Mammary epithelial cell (primary cell): Measurements from ENCODE around the gene ODC1.

Source experiments
- EZH2 ChIP-seq: IDR thresholded peaks from 2 replicates; pipeline ENCODE4 v1.6.1; 2012; ENCODE audit warnings: low read length, inconsistent platforms, borderline replicate concordance
- TF ChIP-seq, protein P1 (sequence below), 2 donors: IDR thresholded peaks in 1 of 2; conservative IDR thresholded peaks in 1 of 2; 2 replicates each; pipeline ENCODE4 v1.5.1; 2011 to 2012; ENCODE audit warnings: inconsistent platforms in 2 of 2, low read length in 2 of 2, mild to moderate bottlenecking in 2 of 2, control low read depth in 1 of 2, low read depth in 1 of 2; ENCODE audit not compliant: insufficient read depth in 1 of 2; ENCODE audit errors: extremely low read depth in 1 of 2

DNA sequence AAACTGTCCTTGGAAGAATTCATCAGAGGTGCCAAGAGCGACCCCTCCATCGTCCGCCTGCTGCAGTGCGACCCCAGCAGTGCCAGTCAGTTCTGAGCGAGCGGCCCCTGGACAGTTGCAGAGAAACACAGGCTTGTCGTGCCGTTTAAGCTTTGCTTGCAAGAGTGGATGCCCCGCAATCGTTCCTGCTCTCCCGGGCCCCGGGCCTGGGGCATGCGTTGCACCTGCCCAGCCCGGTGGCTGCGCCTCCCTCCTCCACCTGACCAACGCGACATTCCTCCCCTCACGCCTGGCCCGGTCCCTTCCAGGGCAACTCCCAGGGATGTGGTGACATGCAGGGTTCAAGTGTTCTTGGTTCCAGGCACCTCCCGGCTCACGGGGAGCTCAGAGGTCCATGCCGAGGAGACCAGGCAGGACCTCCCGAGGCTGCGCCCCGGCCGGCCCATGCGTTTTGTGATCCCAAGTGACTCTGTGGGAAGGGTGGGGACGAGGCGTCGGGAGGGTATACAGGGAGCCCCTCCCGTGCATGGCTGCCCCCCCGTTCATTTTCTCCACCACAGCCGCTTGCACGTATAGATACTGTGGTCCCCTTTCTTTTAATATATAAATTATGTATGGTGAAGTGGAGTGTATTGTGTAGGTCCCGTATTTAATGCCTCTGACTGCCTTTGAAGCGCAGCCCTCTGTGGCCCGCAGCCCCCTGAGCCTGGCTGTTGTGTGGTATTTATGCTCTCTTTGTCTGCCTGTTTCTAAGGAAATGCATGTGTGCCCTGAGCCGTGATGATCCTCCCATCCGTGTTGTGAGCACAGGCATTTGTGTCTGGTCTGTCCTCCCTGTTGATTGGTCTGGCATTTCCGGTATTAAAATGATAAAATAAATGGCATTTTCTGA lies 21.2 kb downstream of the ODC1 start:
- TF ChIP-seq, protein P1, sequence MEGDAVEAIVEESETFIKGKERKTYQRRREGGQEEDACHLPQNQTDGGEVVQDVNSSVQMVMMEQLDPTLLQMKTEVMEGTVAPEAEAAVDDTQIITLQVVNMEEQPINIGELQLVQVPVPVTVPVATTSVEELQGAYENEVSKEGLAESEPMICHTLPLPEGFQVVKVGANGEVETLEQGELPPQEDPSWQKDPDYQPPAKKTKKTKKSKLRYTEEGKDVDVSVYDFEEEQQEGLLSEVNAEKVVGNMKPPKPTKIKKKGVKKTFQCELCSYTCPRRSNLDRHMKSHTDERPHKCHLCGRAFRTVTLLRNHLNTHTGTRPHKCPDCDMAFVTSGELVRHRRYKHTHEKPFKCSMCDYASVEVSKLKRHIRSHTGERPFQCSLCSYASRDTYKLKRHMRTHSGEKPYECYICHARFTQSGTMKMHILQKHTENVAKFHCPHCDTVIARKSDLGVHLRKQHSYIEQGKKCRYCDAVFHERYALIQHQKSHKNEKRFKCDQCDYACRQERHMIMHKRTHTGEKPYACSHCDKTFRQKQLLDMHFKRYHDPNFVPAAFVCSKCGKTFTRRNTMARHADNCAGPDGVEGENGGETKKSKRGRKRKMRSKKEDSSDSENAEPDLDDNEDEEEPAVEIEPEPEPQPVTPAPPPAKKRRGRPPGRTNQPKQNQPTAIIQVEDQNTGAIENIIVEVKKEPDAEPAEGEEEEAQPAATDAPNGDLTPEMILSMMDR (conservative IDR thresholded peaks at IDR 0.05 in 1 of 2, IDR thresholded peaks at IDR 0.05 in 1 of 2; ENCODE audit: extremely low read depth in 1 of 2, insufficient read depth in 1 of 2, low read depth in 1 of 2, low read length in 2 of 2) = no peak
- no peak for TF ChIP-seq EZH2
